HG02943 (cell line): Measurements from ENCODE around the gene C20orf141.
"Not testable (repeated sequence)": the region's sequence is repeated elsewhere in the genome, so short reads cannot be mapped to it uniquely, and the experiment has no call there.

Experiments used
- ATAC-seq: cut with Tn5 transposase; IDR thresholded peaks from one replicate; pipeline ENCODE4 v1.9.1; 2021; ENCODE audit warnings: mild to moderate bottlenecking, low read depth, moderate library complexity; ENCODE audit not compliant: unreplicated experiment

Gene C20orf141

DNA sequence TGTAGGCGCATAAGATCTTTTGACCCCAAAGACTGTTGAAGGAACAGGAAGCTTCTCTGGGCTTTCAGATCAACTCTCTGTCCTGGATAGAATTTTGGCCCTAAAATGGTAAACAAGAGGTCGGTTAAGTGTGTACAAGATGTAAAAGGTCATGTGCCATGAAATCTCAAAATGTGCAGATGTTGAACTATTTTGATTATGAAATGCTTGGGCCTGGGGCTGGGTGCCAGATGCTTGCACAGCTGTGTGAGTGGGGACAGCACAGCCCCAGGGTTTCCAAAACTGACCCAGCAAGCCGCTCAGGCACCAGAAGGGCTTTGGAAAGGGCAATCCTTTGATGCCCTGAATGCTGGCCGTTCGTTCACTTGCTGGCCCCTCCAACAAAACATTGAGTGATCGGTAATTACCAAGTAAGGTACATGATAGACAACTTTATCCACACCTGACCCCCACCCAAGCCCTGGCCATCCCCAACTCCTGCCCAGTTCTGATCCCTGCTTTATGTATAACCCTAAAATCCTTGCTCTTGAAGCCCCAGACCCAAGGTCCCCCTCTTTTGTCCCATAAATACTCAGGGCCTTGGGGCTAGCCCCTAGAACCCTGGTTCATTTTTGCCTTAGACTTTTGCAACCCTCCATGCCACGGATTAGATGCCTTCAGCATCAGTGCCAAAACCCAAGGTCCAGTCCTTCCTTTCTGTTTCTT is 3.3 kb downstream of the C20orf141 start:
- ATAC-seq = no peak

DNA sequence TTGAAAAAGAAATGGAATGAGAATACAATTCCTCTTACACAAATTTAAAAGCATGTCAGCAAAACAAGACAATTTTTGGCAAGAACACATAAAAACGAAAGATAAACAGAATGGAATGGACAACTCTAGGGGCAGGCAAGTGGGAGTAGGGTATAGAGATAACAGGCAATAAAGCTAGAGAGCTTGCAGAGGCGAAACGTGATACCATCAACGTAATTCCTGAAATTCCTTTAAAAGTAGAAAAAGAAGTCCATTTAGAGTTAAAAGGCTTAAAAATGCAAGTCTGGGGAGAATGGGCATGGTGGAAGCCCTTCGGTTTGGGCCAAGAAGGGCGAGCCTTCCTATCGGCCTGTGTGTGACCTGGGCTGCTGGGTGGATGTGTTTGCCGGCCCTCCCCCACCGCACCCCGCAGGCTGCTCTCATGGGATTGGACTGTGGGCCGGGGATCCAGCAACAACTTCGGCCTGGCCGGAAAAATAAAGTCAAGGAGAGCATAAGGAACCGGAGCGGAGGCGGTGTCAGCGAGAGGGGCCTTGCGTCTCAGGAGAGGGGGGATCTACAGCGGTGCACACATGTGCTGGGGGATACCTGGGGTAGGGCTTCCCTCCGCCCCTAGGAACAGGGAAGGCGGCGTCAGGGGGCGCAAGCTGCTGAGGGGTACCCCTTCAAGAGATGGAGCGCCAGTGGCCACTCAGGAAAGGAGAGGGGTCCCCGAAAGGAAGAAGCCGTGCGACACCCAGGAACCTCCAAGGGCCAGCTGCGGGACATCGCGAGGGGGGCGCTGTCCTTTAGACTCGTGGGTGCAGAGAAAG is 5.5 kb downstream of the C20orf141 start:
- ATAC-seq = no peak

DNA sequence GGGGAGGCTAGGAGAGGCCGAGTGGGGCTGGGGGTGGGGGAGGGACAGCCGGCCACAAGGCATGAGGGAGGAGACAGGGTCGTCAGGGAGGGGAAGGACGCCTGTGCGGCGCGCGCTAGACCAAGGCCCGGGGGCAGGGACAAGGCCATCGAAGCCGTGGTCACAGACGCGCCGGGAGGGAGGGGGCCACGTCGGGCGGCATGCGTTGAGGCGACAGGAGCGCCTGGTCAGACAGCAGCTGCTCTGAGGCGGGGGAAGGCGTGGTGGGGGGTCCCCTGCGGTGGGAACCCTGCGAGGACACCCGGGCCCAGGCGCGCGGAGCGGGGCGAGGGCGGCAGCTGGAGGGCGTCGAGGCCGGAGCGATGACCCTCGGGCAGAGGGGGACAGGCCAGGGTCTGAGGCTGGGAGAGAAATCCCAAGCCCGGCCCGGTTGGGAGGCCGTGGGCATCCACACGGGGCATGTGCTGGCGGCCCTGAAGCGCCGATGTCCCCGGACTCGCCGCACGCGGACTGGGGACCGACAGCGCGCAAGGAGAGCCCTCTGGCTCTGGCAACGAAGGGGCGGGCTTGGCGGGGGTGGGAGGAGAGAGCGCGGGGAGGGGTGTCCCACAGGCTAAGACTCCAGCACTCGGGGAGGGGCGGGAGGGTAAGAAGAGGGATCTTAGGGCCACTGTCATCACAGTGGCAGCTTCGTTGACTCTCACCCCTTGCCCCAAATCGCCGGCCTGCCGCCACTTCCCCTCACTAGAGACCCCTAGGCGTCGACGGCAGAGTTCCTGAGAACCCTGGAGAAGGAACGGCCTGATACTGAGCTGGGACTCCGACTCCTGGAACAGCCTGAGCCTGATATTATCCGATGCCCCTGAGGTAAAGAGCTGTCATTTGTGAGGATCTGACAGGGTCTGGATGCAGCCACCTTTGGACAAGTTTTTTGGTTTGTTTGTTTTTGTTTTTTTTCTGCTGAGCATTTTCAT is 6.4 kb downstream of the C20orf141 start:
- no peak for ATAC-seq

DNA sequence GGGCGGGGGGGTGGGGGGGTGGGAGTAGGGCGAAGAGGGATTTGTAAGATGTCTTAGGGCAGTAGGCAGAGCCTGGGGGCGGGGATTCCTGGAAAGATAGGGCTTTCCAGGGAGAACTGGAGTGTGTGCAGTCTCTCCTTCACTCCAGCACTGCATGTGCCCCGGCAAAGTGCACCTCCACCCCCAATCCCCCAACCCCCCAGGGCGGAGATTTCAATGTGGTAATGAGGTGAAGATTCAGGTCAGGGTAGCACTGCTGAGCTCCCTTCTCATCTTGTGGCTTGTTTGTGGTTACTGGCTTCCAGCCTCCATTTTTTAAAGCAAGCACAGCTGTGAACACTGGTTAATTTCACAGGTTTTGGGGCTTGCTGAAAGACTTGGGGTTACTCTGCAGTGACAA is 7.3 kb downstream of the C20orf141 start:
- ATAC-seq = no peak

DNA sequence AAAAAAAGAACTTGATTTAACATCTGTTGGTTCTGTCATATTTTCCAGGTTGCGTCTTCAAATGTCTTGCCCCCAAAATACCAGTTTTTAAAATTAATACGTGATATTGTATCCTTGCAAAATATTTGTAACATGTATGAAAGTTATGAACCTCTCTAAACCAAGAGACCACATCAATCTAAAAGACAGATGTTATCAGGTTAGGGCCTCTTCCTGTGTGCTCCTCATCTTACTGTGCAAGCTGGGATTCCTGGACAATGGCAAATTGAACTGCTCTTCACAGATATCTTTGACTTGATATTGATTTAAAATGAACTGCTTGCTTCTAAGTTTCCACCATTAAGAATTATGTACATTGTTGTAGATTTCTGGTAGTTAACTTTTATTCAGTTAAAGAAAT is 11.0 kb downstream of the C20orf141 start:
- no peak for ATAC-seq

DNA sequence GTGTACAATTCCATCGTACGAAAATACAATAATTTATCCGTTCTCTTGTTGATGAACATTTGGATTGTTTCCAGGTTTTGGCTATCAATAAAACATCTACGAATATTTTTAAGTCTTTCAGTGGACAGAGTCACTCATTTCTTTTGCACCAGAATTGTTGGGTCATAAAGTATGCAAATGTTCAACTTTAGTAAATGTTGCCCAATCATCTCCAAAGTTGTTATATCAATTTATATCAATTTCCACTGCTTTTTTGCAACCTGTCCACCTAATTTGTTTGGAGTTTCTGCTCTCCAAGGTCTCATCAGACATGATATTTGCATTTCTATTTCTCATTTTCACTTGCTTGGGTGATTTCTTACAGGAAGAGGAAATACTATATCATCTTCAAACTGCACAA is 11.9 kb downstream of the C20orf141 start:
- ATAC-seq = no peak

DNA sequence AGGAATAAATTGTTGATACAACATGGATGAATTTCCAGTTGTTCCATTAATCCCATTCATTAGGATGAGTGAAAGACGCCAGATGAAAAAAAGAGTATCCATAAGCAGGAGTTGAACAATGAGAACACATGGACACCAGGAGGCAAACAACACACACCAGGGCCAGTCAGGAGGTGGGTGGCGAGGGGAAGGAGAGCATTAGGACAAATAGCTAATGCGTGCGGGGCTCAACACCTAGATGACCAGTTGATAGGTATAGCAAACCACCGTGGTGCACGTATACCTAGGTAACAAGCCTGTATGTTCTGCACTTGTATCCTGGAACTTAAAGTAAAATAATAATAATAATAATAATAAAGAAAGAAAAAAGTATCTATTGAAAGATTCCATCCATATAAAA is 14.6 kb downstream of the C20orf141 start:
- no peak for ATAC-seq

DNA sequence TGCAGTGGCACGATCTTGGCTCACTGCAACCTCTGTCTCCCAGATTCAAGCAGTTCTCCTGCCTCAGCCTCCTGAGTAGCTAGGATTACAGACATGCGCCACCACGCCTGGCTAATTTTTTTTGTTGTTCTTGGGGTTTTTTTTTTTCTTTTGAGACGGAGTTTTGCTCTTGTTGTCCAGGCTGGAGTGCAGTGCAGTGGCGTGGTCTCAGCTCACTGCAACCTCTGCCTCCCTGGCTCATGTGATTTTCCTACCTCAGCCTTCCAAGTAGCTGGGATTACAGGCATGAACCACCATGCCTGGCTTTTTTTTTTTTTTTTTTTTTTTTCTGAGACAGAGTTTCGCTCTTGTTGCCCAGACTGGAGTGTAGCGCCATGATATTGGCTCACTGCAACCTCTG is 16.4 kb downstream of the C20orf141 start:
- not testable (repeated sequence) for ATAC-seq

DNA sequence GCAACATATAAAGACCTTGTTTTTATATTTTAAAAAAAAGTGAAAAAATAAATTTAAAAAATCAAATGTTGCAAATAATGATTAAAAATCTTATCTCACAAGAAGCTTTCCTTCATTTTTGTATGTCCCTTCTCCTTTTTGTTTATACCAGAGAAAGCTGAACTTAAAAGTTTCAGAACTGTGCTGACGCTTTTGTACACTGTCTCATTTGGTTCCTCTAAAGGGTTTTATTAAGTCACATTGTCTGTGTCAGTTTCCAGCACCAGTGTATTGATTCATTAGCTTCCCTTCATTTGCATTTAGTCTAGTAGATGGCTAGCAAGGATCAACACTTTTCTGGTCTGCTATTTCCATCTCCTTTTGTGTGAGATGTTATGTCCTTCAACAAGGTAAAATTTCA is 19.0 kb downstream of the C20orf141 start:
- ATAC-seq = no peak

DNA sequence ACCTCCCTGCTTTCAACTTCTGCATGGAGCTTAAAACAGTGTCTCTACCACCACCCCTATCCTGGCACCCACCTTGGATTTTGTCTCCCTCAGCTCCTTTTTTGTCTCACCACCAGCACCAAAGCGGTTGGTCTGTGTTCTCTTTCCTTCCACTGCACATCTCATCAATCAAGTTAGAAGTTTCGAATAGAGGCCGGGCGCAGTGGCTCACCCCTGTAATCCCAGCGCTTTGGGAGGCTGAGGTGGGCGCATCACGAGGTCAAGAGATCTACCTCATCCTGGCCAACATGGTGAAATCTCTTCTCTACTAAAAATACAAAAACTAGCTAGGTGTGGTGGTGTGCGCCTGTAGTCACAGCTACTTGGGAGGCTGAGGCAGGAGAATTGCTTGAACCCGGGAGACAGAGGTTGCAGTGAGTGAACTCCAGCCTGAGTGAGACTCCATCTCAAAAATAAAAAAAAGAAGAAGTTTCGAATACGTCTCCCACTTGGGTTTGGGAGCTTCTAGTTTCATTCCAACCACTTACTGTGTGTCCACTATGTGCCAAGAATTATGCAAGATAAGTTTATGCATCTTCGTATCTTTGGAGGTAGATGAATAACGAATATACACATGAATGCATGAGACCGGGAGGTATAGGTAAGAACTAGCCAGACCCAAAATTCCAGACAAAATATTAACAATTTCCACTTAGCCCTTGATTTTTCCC is 19.8 kb downstream of the C20orf141 start:
- no peak for ATAC-seq

DNA sequence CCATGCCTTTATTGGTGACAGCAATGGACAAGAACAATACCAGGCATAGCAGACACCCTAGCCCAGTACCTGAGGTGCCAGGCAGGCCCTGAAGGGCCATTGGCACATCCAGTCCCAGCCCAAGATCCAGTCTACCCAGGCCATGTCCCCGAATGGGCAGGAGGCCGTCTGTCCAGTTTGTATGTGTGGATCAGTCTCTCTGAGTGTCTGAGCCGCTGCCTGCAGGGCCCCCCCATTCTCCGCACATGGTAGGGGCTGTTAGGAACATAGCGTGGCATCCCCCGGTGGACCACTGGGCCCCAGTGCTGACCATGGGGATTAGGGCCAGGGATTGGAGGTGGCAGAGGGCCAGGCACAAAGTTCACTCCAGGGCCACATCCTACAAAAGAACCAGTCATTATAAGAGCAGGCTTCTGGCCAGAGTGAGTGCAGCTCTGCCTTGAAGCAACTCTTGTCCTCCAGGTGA is 20.6 kb downstream of the C20orf141 start:
- ATAC-seq = no peak

DNA sequence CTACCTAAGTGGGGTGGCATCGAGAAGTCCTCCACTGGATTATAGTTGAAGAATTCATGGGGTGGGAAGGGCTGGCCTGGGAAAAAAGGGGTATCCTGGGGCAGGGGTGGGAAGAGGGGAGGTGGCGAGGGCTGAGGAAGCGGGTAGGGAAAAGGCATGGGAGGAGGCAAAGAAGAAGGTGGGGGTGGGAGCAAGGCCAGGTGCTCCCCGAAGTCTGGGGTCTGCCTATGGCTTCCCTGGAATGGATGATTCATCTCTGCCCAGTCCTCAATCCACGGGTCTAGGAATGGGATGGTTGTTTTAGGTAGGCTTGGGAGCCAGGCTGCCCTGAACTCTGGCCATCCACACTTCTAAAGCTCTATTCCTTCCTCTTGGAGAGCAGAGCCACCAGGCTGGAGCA is 21.2 kb downstream of the C20orf141 start:
- no peak for ATAC-seq

DNA sequence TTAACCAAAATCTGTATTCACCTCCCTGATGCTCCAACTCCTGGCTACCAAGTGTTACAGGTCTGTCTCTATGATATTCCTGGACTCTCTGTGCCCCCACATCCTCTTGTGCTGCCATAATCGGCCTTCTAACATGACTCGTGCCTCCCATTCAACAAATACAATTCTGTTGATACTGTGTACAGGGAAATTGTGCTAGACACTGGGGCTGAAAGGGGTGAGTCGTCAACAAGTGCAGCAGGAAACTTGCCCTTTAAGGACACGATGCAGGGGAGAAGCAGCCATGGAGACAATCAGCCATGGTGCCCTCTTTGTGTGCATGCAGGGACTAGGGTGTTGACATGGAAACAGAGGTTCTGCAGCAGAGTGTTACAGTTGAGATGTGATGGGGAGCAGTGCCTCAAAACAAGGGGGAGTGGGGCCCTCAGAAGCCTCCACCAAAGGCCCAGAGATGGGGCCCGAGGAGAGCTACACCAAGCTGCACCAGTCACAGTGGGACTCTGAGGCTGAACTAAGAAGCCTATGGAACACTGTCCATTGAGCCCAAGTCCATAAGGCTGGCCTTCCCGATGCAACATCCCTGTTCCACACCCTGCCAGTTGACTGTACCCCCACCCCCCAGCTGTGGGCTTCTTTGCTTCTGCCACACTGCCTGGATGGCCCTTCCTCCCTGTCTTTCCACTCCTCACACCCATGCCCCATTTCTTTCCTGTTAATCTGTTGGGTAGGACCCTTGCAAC is 22.6 kb downstream of the C20orf141 start:
- ATAC-seq = no peak

DNA sequence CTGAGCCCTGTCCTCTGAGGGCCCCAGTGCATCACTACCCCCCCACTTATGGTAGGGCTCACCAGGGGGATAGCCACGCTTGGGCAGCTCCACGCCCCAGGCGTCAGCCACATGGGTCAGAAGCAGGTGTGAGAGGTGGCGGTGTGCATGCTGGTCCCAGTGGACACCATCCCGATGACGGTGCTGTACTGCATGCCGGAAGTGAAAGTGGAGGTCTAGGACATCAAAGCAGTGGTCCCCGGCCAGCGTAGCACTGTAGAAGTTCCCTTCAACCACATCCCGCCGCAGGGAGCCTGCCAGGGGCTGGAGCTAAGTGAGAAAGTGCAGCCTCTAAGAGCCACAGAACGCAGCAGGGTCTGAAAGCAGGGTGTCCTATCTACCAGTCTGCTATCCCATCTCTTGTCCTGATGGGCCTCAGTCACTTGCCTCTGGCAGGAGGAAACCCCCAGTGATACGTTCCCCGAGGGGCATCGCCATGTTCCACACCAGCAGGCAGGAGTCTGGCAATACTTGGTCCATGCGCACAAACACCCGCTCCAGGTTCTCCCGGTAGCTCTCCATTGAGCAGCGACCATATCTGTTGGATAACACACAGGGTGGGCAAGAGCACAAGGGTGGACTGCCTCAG is 23.5 kb downstream of the C20orf141 start:
- ATAC-seq = no peak

DNA sequence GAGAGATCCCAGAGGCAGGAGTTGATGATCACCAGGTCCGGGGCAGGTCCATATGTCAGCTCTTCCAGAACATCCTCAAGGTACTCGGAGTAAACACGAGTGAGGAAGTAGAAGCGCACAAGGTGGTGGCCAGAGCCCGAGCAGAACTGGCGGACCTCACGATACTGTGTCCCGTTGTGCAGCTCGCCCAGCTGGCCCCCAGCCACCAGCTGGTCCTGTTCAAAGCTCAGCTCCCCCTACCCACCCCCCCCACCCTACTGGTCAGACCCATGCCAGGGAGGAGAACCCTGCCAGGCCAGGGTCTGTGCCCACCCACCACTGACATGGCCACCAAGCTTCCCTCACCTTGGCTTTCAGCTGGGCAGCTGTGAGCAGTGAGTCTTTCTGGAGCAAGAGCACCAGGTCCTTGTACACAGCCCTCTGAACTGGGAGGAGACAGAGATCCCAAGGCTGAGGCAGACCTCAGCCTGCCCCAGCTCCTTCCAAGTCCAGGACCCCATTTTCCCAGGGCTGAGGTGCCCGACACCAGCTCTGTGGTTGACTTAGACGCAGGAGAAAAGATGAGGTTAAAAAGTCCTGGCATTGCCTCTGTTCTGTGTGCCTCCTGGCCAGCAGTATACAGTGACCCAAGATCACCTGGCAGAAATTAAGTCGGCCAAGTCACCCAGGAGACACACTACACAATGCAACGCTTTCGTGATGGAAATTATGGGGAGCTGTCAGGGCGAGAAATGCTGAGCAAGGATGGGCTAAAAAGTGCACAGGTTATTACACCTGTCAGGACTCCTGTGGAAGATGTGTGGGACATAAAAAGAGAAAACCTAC is 24.3 kb downstream of the C20orf141 start:
- ATAC-seq = no peak

DNA sequence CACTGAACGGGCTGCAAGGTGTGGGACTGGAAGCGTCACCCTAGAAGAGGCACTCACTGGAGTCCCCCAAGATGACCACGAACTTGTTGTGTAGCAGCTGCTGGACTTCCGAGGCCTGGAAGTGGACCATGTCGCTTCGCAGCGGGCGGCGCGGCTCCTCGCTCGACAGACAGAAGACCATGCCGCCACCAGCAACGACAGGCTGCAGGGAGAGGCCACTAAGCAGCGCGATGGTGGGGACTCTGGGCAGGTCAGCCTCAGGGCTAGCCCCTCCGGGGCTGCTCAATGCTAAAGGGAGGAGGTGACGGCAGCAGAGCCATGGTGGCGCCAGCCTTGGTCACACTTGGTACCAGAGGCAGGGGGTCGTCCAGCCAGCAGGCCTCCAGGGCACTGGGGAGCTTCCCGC is 24.9 kb downstream of the C20orf141 start:
- peak; percentile 8 for ATAC-seq

DNA sequence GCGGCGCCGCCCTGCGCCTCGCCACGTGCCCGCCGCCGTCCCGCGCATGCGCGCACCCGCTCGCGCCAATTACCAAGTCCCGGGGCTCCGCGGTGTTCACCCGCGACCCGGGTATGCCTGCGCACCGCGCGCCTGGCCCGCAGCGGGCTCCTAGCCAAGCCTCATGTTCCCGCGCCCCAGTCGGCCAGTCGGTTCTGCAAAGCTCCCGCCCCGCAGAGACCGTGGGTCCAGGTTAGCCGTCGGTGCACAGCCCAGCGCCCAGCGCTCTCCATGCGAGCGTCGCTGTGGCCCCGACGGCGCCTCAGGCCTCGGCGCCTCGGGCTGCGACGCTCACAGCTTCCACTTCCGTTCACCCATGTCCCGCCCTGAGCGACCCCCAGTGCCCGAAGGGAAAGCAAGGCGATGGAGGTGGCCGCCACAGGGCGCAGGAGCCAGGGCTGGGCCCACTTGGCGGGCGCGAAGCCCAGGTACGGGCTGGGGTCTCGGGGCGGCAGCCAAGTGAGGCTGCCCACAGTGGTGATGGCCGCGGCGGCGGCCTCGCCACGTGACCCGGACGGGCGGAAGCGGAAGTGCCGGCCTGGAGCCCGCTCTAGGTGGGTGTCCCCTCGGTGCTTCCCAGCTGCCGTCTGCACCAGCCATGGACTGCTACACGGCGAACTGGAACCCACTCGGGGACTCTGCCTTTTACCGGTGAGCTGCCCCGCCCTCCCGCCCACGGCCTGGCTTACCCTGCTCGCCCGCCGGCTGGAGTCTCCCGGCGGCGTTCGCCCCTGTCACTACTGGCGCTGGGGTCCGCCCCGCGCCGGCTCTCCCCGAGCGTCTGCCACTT is 25.6 kb downstream of the C20orf141 start, which contains the start of the genes PCED1A and VPS16:
Gene PCED1A (minus strand): TSS at position 518 of the 829 bp plus-strand sequence. CDS start 743 bp downstream, outside the sequence.
Gene VPS16 (plus strand): TSS at position 608 of the 829 bp plus-strand sequence. CDS start 30 bp downstream, at position 638.
- ATAC-seq = peak; percentile 82
